HG02623 (cell line): ENCODE results near the gene SNX22.

Source experiments
- ATAC-seq: cut with Tn5 transposase; IDR thresholded peaks from one replicate; pipeline ENCODE4 v1.9.1; 2021; ENCODE audit warnings: moderate library complexity; ENCODE audit not compliant: unreplicated experiment

The SNX22 gene

DNA sequence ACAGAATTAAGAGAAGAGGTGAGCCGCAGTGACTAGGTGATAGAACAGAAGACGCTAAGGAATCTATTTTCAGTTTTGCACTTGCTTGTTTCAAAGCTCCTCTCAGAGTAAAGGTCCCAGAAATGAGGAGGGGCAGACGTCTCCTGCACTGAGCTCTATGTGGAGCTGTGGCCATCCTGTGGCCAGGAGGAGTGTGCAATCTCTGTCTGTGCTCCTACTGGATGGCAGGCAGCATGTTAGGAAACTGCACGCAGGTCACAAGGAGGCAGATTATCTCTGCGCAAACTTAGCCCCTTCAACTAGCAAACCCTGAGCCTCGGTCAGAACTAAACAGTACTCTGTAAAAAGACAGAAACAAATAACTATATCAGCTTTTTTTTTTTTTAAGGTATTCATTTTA lies 42.4 kb downstream of the SNX22 start:
- ATAC-seq, result no peak

DNA sequence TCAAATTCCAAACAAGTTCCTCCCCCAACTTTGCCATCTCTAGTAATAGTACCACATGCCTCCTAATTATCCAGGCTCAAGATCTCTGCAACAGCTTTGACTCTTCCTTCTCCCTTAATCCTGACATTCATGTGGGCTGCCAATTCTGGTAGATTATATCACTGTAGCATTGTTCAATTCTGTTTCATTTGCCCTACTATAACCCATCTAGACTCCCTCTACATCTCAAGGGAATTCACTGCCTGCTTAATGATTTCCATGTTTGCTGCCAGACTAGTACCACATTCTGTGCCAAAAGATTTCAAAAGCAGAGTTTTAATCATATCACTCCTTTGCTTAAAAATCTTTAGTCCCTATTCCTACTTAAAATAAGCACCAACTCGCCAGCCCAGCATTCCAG lies 45.9 kb downstream of the SNX22 start:
- ATAC-seq, result no peak

DNA sequence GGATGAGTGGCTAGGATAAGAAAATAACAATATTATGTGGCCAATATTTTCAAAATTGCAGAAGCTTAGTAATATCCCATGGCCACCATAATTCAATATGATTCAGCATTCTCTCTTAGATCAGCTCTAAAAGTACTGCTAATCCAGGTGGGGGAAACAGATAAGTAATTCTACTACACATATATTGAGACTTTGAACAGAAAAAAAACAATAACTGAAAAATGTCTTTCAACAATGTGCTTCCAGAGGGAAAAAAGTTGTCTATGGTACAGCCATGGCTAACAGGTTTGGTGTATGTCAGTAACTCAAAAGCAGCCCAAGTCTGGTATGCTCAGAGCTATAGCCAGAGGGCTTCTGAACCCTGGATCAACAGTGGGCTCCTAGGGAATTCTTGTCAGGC lies 53.7 kb downstream of the SNX22 start:
- no peak for ATAC-seq
